HG03045 (cell line): ENCODE results near the gene CSF1.
"Not testable (repeated sequence)": the region's sequence is repeated elsewhere in the genome, so short reads cannot be mapped to it uniquely, and the experiment has no call there.

Experiments used
- ATAC-seq: cut with Tn5 transposase; IDR thresholded peaks from one replicate; pipeline ENCODE4 v1.9.1; 2021; ENCODE audit warnings: mild to moderate bottlenecking, moderate library complexity; ENCODE audit not compliant: unreplicated experiment

Gene CSF1

GRCh38 chr1:109933856-109934711 is 23.4 kb downstream of the CSF1 start:
- no peak for ATAC-seq

- ATAC-seq = no peak
Observed at GRCh38 chr1:109935451-109935900, 24.8 kb downstream of the CSF1 start.

GRCh38 chr1:109937738-109938137 is 27.1 kb downstream of the CSF1 start:
- ATAC-seq = no peak

- no peak for ATAC-seq
Observed at GRCh38 chr1:109938556-109938955, 27.9 kb downstream of the CSF1 start.

- no peak for ATAC-seq
Observed at GRCh38 chr1:109942434-109942833, 31.8 kb downstream of the CSF1 start.

GRCh38 chr1:109944541-109944940 is 33.9 kb downstream of the CSF1 start:
- ATAC-seq = no peak

GRCh38 chr1:109946511-109946910 is 35.9 kb downstream of the CSF1 start:
- ATAC-seq = no peak

GRCh38 chr1:109947582-109948284 is 37.1 kb downstream of the CSF1 start:
- ATAC-seq = no peak

- no peak for ATAC-seq
Observed at GRCh38 chr1:109948285-109948630, 37.6 kb downstream of the CSF1 start.

- no peak for ATAC-seq
Observed at GRCh38 chr1:109950038-109950437, 39.4 kb downstream of the CSF1 start.

- no peak for ATAC-seq
Observed at GRCh38 chr1:109950509-109950908, 39.9 kb downstream of the CSF1 start.

- ATAC-seq = not testable (repeated sequence)
Observed at GRCh38 chr1:109951501-109951900, 40.9 kb downstream of the CSF1 start.

GRCh38 chr1:109954041-109954512 is 43.4 kb downstream of the CSF1 start:
- no peak for ATAC-seq

GRCh38 chr1:109959632-109959973 is 49.0 kb downstream of the CSF1 start:
- no peak for ATAC-seq

- no peak for ATAC-seq
Observed at GRCh38 chr1:109959974-109960744, 49.5 kb downstream of the CSF1 start.

GRCh38 chr1:109960745-109961094 is 50.1 kb downstream of the CSF1 start:
- no peak for ATAC-seq

GRCh38 chr1:109963864-109964263 is 53.2 kb downstream of the CSF1 start:
- ATAC-seq = no peak

GRCh38 chr1:109969146-109969829 is 58.6 kb downstream of the CSF1 start:
- ATAC-seq = no peak

- ATAC-seq = no peak
Observed at GRCh38 chr1:109969907-109970306, 59.3 kb downstream of the CSF1 start.

- no peak for ATAC-seq
Observed at GRCh38 chr1:109971559-109971958, 60.9 kb downstream of the CSF1 start.

GRCh38 chr1:109974191-109974590 is 63.5 kb downstream of the CSF1 start:
- ATAC-seq = no peak
